ENCODE results near the gene ZNF787. TPM values are rescaled to one million over a fixed set of nuclear protein-coding genes. Genes with fewer than 3 reads are reported as not detected.

ZNF787 gene
- total and polyA plus RNA-seq, 2 donors (not counting 3 experiments of a cell fraction or from before 2014, with no cell fraction given), result 11.6 to 32.7 TPM

DNA sequence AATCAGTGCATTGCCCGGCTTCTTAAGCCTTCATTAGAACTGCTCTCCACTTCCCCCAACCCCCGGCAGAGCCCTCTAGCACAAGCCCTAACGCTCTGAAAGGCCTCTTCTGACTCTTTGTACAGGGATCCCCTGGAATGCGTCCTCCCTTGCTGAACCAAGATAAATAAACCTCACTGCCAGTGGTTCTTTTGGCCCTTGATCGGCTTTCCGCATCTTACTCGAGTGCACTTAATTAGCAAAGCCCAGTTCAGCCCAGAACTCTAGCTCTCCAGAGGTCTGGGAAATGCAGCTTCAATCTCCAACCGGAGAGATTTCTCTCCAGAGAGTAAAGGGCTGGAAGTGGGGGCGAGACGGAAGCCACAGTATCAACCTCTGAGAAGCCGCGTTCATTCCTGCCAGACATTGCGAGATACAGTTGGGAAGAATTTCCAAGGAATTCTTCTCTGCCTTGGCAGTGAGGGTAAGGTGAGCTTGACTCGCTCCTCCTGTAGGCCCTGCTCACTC, 11.3 kb upstream of the ZNF787 start:
- ChIA-PET CTCF (interaction anchor here (0.9 kb wide), 1 partner anchor 8 kb away, joined by 3 read pairs; the partner anchor contains the start of gene ZNF444), POLR2A (no interaction called here)
- intact Hi-C loops (cut with micrococcal nuclease) (no loop called here), dilution Hi-C loops (cut with MboI; ENCODE audit: extremely low pct_ligation_motif_present, low sequenced_read_pairs) (no loop called here)
- no peak for DNase-seq (ENCODE audit: low read depth, low spot score)
- Histone ChIP-seq H3K4me2 (ENCODE audit: insufficient read depth, low read length) (no peak overlapping the region), H3K27ac (ENCODE audit: insufficient read depth, low read depth, low read length) (no peak overlapping the region), H3K9me3 (replicated peaks; ENCODE audit: control insufficient read depth, insufficient read depth, low read length) (no peaks in the 10 kb centered on the region), H3K79me2 (ENCODE audit: control insufficient read depth, insufficient read depth, low read length) (no peaks in the 10 kb centered on the region), H3K4me3 (replicated peaks in 1 of 3; ENCODE audit: insufficient read depth in 1 of 3, low read depth in 1 of 3, low read length in 3 of 3) (no peak overlapping the region), H3K4me1 (ENCODE audit: control insufficient read depth, extremely low read depth, insufficient read depth, low read length) (no peaks in the 10 kb centered on the region), H3K9me1 (replicated peaks; ENCODE audit: control insufficient read depth, extremely low read depth, insufficient read depth, low read length) (no peaks in the 10 kb centered on the region), H2AFZ (ENCODE audit: low read depth, low read length) (no peak overlapping the region), H3K36me3 (ENCODE audit: control insufficient read depth in 2 of 2, extremely low read depth in 1 of 2, insufficient read depth in 2 of 2, low read length in 2 of 2) (no peaks in the 10 kb centered on the region), H3K27me3 (ENCODE audit: control insufficient read depth in 2 of 2, insufficient read depth in 2 of 2, low read length in 2 of 2) (no peaks in the 10 kb centered on the region), H4K20me1 (replicated peaks; ENCODE audit: control insufficient read depth, extremely low read depth, insufficient read depth, low read length) (no peaks in the 10 kb centered on the region), H3K9ac (replicated peaks; ENCODE audit: extremely low read depth, insufficient read depth, low read length) (no peak overlapping the region)
- TF ChIP-seq POLR2AphosphoS5 (IDR thresholded peaks at IDR 0.05; ENCODE audit: insufficient read depth, low read depth, low read length) (no peak), MYC (IDR thresholded peaks at IDR 0.05; ENCODE audit: low read depth, low read length) (no peak), GATA2 (IDR thresholded peaks at IDR 0.05; ENCODE audit: insufficient read depth, insufficient read length, low read depth, low read length) (no peak), JUN (IDR thresholded peaks at IDR 0.05; ENCODE audit: borderline replicate concordance, insufficient read depth, insufficient read length, low read depth) (no peak), FOS (IDR thresholded peaks at IDR 0.05; ENCODE audit: borderline replicate concordance, insufficient read depth, low read length) (no peak), POLR2A (IDR thresholded peaks at IDR 0.05; ENCODE audit: low read depth, low read length) (no peak), EZH2 (IDR thresholded peaks at IDR 0.05; ENCODE audit: borderline replicate concordance, low read depth, low read length, severe bottlenecking) (no peak)
- TF ChIP-seq, protein P1, sequence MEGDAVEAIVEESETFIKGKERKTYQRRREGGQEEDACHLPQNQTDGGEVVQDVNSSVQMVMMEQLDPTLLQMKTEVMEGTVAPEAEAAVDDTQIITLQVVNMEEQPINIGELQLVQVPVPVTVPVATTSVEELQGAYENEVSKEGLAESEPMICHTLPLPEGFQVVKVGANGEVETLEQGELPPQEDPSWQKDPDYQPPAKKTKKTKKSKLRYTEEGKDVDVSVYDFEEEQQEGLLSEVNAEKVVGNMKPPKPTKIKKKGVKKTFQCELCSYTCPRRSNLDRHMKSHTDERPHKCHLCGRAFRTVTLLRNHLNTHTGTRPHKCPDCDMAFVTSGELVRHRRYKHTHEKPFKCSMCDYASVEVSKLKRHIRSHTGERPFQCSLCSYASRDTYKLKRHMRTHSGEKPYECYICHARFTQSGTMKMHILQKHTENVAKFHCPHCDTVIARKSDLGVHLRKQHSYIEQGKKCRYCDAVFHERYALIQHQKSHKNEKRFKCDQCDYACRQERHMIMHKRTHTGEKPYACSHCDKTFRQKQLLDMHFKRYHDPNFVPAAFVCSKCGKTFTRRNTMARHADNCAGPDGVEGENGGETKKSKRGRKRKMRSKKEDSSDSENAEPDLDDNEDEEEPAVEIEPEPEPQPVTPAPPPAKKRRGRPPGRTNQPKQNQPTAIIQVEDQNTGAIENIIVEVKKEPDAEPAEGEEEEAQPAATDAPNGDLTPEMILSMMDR (IDR thresholded peaks at IDR 0.05; ENCODE audit: extremely low read depth in 1 of 2, insufficient read depth in 1 of 2, low read depth in 1 of 2, low read length in 2 of 2), result no peak
- TF ChIP-seq, protein P2, sequence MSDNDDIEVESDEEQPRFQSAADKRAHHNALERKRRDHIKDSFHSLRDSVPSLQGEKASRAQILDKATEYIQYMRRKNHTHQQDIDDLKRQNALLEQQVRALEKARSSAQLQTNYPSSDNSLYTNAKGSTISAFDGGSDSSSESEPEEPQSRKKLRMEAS (IDR thresholded peaks at IDR 0.05; ENCODE audit: insufficient read depth, insufficient read length), result no peak
- no TSS peak for BruUV-seq (replicated peaks)
- no peak for FAIRE-seq

Data from endothelial cell of umbilical vein (primary cell).